ENCODE data around the gene CDH23.

CDH23 gene

GRCh38 chr10:71816421-71816851, 419.7 kb downstream of the CDH23 start:
- no peak overlapping the region for H3K27ac ChIP-seq (ENCODE audit: low read length)
- no peak overlapping the region for H3K4me3 ChIP-seq (ENCODE audit: low read length)
- H3K27me3 ChIP-seq (replicated peaks; ENCODE audit: insufficient read depth, low read length) = no peaks in the 10 kb centered on the region
- no peaks in the 10 kb centered on the region for H3K4me1 ChIP-seq (ENCODE audit: low read length)
- no peaks in the 10 kb centered on the region for H3K79me2 ChIP-seq (ENCODE audit: low read length)
- no peak for TF ChIP-seq EZH2phosphoT487 (IDR thresholded peaks at IDR 0.05; ENCODE audit: low read length)
- no peak for TF ChIP-seq CTCF (IDR thresholded peaks at IDR 0.05; ENCODE audit: low read length)
- no peak for TF ChIP-seq EZH2 (optimal IDR thresholded peaks at IDR 0.05; ENCODE audit: low read depth, low read length)
- no peaks in the 10 kb centered on the region for H3F3A ChIP-seq (ENCODE audit: insufficient read depth, low read length)
- no peaks in the 10 kb centered on the region for H3K9me3 ChIP-seq (replicated peaks; ENCODE audit: insufficient read depth, low read length)
- H4K20me1 ChIP-seq (ENCODE audit: insufficient read depth, low read length) = no peaks in the 10 kb centered on the region
- H3K4me2 ChIP-seq (ENCODE audit: low read depth, low read length) = no peak overlapping the region
- DNase-seq = no peak
- H2AFZ ChIP-seq (ENCODE audit: low read length) = no peak overlapping the region
- H3K9me2 ChIP-seq (replicated peaks; ENCODE audit: insufficient read depth, low read length) = no peaks in the 10 kb centered on the region
- H3K9ac ChIP-seq (ENCODE audit: low read length) = no peak overlapping the region
- H3K36me3 ChIP-seq (replicated peaks; ENCODE audit: insufficient read depth, low read length) = no peaks in the 10 kb centered on the region

- Histone ChIP-seq H3K79me2 (ENCODE audit: low read length) (no peaks in the 10 kb centered on the region), H3K9ac (ENCODE audit: low read length) (no peak overlapping the region), H3K27ac (ENCODE audit: low read length) (no peak overlapping the region), H3K36me3 (replicated peaks; ENCODE audit: insufficient read depth, low read length) (no peaks in the 10 kb centered on the region), H3F3A (ENCODE audit: insufficient read depth, low read length) (no peaks in the 10 kb centered on the region), H3K9me3 (replicated peaks; ENCODE audit: insufficient read depth, low read length) (no peaks in the 10 kb centered on the region), H3K9me2 (replicated peaks; ENCODE audit: insufficient read depth, low read length) (no peaks in the 10 kb centered on the region), H3K4me3 (ENCODE audit: low read length) (no peak overlapping the region), H3K4me1 (ENCODE audit: low read length) (no peaks in the 10 kb centered on the region), H3K4me2 (ENCODE audit: low read depth, low read length) (no peak overlapping the region), H4K20me1 (ENCODE audit: insufficient read depth, low read length) (no peaks in the 10 kb centered on the region), H2AFZ (ENCODE audit: low read length) (no peak overlapping the region), H3K27me3 (replicated peaks; ENCODE audit: insufficient read depth, low read length) (no peaks in the 10 kb centered on the region)
- no peak for DNase-seq
- no peak for TF ChIP-seq EZH2phosphoT487 (IDR thresholded peaks at IDR 0.05; ENCODE audit: low read length)
- TF ChIP-seq EZH2 (optimal IDR thresholded peaks at IDR 0.05; ENCODE audit: low read depth, low read length) = no peak
- no peak for TF ChIP-seq CTCF (IDR thresholded peaks at IDR 0.05; ENCODE audit: low read length)
These were observed 420.4 kb downstream of the CDH23 start for GRCh38 chr10:71816936-71817618.

- no peak for TF ChIP-seq EZH2phosphoT487 (IDR thresholded peaks at IDR 0.05; ENCODE audit: low read length)
- TF ChIP-seq EZH2 (optimal IDR thresholded peaks at IDR 0.05; ENCODE audit: low read depth, low read length) = no peak
- no peak for TF ChIP-seq CTCF (IDR thresholded peaks at IDR 0.05; ENCODE audit: low read length)
- no peak for DNase-seq
These were observed 421.3 kb downstream of the CDH23 start for GRCh38 chr10:71817831-71818655.

More at GRCh38 chr10:71817831-71818655, 421.3 kb downstream of the CDH23 start:
- no peaks in the 10 kb centered on the region for H3K36me3 ChIP-seq (replicated peaks; ENCODE audit: insufficient read depth, low read length)
- no peaks in the 10 kb centered on the region for H3K9me3 ChIP-seq (replicated peaks; ENCODE audit: insufficient read depth, low read length)
- H3K4me3 ChIP-seq (ENCODE audit: low read length) = no peak overlapping the region
- no peak overlapping the region for H2AFZ ChIP-seq (ENCODE audit: low read length)
- no peaks in the 10 kb centered on the region for H4K20me1 ChIP-seq (ENCODE audit: insufficient read depth, low read length)
- H3K27ac ChIP-seq (ENCODE audit: low read length) = no peak overlapping the region
- no peak overlapping the region for H3K4me2 ChIP-seq (ENCODE audit: low read depth, low read length)
- H3K9me2 ChIP-seq (replicated peaks; ENCODE audit: insufficient read depth, low read length) = no peaks in the 10 kb centered on the region
- no peaks in the 10 kb centered on the region for H3K79me2 ChIP-seq (ENCODE audit: low read length)
- H3F3A ChIP-seq (ENCODE audit: insufficient read depth, low read length) = no peaks in the 10 kb centered on the region
- no peaks in the 10 kb centered on the region for H3K4me1 ChIP-seq (ENCODE audit: low read length)
- no peak overlapping the region for H3K9ac ChIP-seq (ENCODE audit: low read length)
- no peaks in the 10 kb centered on the region for H3K27me3 ChIP-seq (replicated peaks; ENCODE audit: insufficient read depth, low read length)

All from MM.1S (cell line).